Ureter (tissue), 1 donor: ENCODE results near the gene LCP1. TPM values are rescaled to one million over a fixed set of nuclear protein-coding genes. Genes with fewer than 3 reads are reported as not detected.

Source experiments
- DNase-seq: peaks from one replicate; pipeline ENCODE4 v3.0.0-alpha.2; 2020; ENCODE audit warnings: low spot score
- total RNA-seq: library from RNA; stranded (reverse); gene quantifications from one replicate; pipeline ENCODE4 v1.2.4, GENCODE V29; 2023
- donor health status: DM: yes; HTN: yes; CAD: no.

The LCP1 gene
- total RNA-seq, 1 donor from 2014 or later, result 44.8 TPM

- DNase-seq, result no peak
These were observed 54.5 kb downstream of the LCP1 start for GRCh38 chr13:46127358-46128023.

GRCh38 chr13:46126552-46127357 lies 55.2 kb downstream of the LCP1 start:
- DNase-seq, result peak; percentile 74

GRCh38 chr13:46126056-46126455 lies 55.9 kb downstream of the LCP1 start:
- DNase-seq, result no peak

GRCh38 chr13:46124967-46125933 lies 56.7 kb downstream of the LCP1 start:
- DNase-seq, result no peak

GRCh38 chr13:46124531-46124966 lies 57.4 kb downstream of the LCP1 start:
- no peak for DNase-seq

- DNase-seq, result no peak
These were observed 59.7 kb downstream of the LCP1 start for GRCh38 chr13:46122304-46122703.

GRCh38 chr13:46121597-46122163 lies 60.3 kb downstream of the LCP1 start:
- no peak for DNase-seq

- DNase-seq, result no peak
These were observed 60.9 kb downstream of the LCP1 start for GRCh38 chr13:46121033-46121432.

GRCh38 chr13:46119883-46120614 lies 61.9 kb downstream of the LCP1 start:
- peak; percentile 62 for DNase-seq

- DNase-seq, result no peak
These were observed 65.1 kb downstream of the LCP1 start for GRCh38 chr13:46116653-46117502.

- DNase-seq, result no peak
These were observed 67.4 kb downstream of the LCP1 start for GRCh38 chr13:46114613-46115012.

GRCh38 chr13:46113596-46113995 lies 68.4 kb downstream of the LCP1 start:
- DNase-seq, result no peak

GRCh38 chr13:46111151-46111550 lies 70.8 kb downstream of the LCP1 start:
- DNase-seq, result no peak

- DNase-seq, result no peak
These were observed 72.5 kb downstream of the LCP1 start for GRCh38 chr13:46109451-46109850.

GRCh38 chr13:46106839-46107371 lies 75.1 kb downstream of the LCP1 start:
- DNase-seq, result no peak

- DNase-seq, result no peak
These were observed 77.1 kb downstream of the LCP1 start, which contains the start of gene CPB2 for GRCh38 chr13:46104868-46105267. Gene CPB2 (minus strand): TSS chr13:46105033. CDS start chr13:46105009, 24 bp downstream.

GRCh38 chr13:46103037-46103436 lies 78.9 kb downstream of the LCP1 start:
- no peak for DNase-seq

- DNase-seq, result no peak
These were observed 79.7 kb downstream of the LCP1 start for GRCh38 chr13:46102255-46102605.

- no peak for DNase-seq
These were observed 80.3 kb downstream of the LCP1 start for GRCh38 chr13:46101484-46102254.
